Stimulated activated CD8-positive, alpha-beta memory T cell treated with anti-CD3 and anti-CD28 coated beads, Interleukin-15, amount 100 ng/mL, for 4 hours (primary cell): ENCODE data around the gene SERGEF.

Experiments used
- DNase-seq, 2 donors: peaks; one replicate each; pipeline ENCODE4 v3.0.0-alpha.2; 2020; ENCODE audit warnings: low read depth in 2 of 2

The SERGEF gene

GRCh38 chr11:17861036-17861755 lies 151.7 kb downstream of the SERGEF start:
- DNase-seq = no peak

GRCh38 chr11:17859552-17859951 lies 153.3 kb downstream of the SERGEF start:
- DNase-seq = no peak

GRCh38 chr11:17855531-17856290 lies 157.1 kb downstream of the SERGEF start:
- no peak for DNase-seq

- no peak for DNase-seq
Observed at GRCh38 chr11:17853280-17853679, 159.6 kb downstream of the SERGEF start.

- no peak for DNase-seq
Observed at GRCh38 chr11:17852246-17852645, 160.6 kb downstream of the SERGEF start.

GRCh38 chr11:17851697-17852096 lies 161.2 kb downstream of the SERGEF start:
- DNase-seq = no peak

GRCh38 chr11:17850336-17850735 lies 162.5 kb downstream of the SERGEF start:
- DNase-seq = no peak

- DNase-seq = no peak
Observed at GRCh38 chr11:17848715-17849114, 164.1 kb downstream of the SERGEF start.

GRCh38 chr11:17846852-17847453 lies 165.9 kb downstream of the SERGEF start:
- no peak for DNase-seq

GRCh38 chr11:17845431-17845881 lies 167.4 kb downstream of the SERGEF start:
- DNase-seq = no peak

- no peak for DNase-seq
Observed at GRCh38 chr11:17840101-17840548, 172.7 kb downstream of the SERGEF start.

- DNase-seq = no peak
Observed at GRCh38 chr11:17839450-17839849, 173.4 kb downstream of the SERGEF start.

- no peak for DNase-seq
Observed at GRCh38 chr11:17838102-17838501, 174.7 kb downstream of the SERGEF start.

GRCh38 chr11:17831883-17832282 lies 181.0 kb downstream of the SERGEF start:
- DNase-seq = no peak

- no peak for DNase-seq
Observed at GRCh38 chr11:17831228-17831627, 181.6 kb downstream of the SERGEF start.

- no peak for DNase-seq
Observed at GRCh38 chr11:17828311-17828751, 184.5 kb downstream of the SERGEF start.

- DNase-seq = no peak
Observed at GRCh38 chr11:17827006-17827405, 185.8 kb downstream of the SERGEF start.

- no peak for DNase-seq
Observed at GRCh38 chr11:17822401-17822781, 190.5 kb downstream of the SERGEF start.

- no peak for DNase-seq
Observed at GRCh38 chr11:17821648-17822400, 191.0 kb downstream of the SERGEF start.

- DNase-seq = no peak
Observed at GRCh38 chr11:17816232-17816931, 196.5 kb downstream of the SERGEF start.

- no peak for DNase-seq
Observed at GRCh38 chr11:17814546-17814945, 198.3 kb downstream of the SERGEF start.
